Hair follicle dermal papilla cell (primary cell): Measurements from ENCODE around the gene NUDT13. TPM values are rescaled to one million over a fixed set of nuclear protein-coding genes. Genes with fewer than 3 reads are reported as not detected.

Source experiments
- small RNA-seq: library from RNA; depleted of rRNA; stranded (forward); fragments of <200 nt; gene quantifications from one replicate; pipeline ENCODE3, GENCODE V24; 2012
- total RNA-seq: library from RNA; depleted of rRNA; stranded (reverse); fragments of >200 nt; gene quantifications from 2 replicates; pipeline ENCODE4 v1.2.3, GENCODE V29; 2012

The NUDT13 gene
- total RNA-seq = 0.97 and 1.6 TPM in 2 replicates

GRCh38 chr10:73110345-73110849 lies at the start of gene NUDT13:
NUDT13 (plus strand) TSS chr10:73110455; CDS start chr10:73114366, 3,911 bp downstream.

GRCh38 chr10:73096449-73097304 lies 13.6 kb upstream of the NUDT13 start, which contains the start of gene P4HA1:
P4HA1 (minus strand) TSS chr10:73096866; CDS start chr10:73074883, 21,983 bp downstream.

GRCh38 chr10:73167783-73168464 lies 57.7 kb downstream of the NUDT13 start, which contains the start of the genes ECD and FAM149B1:
ECD (minus strand) TSS chr10:73168008; CDS start chr10:73163937, 4,071 bp downstream.
FAM149B1 (plus strand) TSS chr10:73168119; CDS start chr10:73168340, 221 bp downstream.

Small RNAs within 50 kb of the gene (small RNA-seq; reads per million reads assigned to genes)
- gene RF00019 (not detected), gene SNORA11F (1,272 reads per million, percentile 99 among the genes with 10 or more reads in this experiment)

Other genes with a start within 250 kb of the NUDT13 start
- 0.32 TPM in 1 of 2 replicates, not detected in the other for gene OIT3, start 216.7 kb upstream of the NUDT13 start, total RNA-seq
- gene PLA2G12B, start 155.6 kb upstream of the NUDT13 start, total RNA-seq = not detected in 2 replicates
- gene P4HA1, start 13.6 kb upstream of the NUDT13 start, total RNA-seq = 181 and 217 TPM in 2 replicates
- 30.6 and 32.1 TPM in 2 replicates for gene ECD, start 57.6 kb downstream of the NUDT13 start, total RNA-seq
- 29.9 and 38.3 TPM in 2 replicates for gene FAM149B1, start 57.7 kb downstream of the NUDT13 start, total RNA-seq
- gene DNAJC9, start 136.8 kb downstream of the NUDT13 start, total RNA-seq = 8.5 and 11.5 TPM in 2 replicates
- 72.9 and 74.6 TPM in 2 replicates for gene MRPS16, start 142.2 kb downstream of the NUDT13 start, total RNA-seq
- gene CFAP70, start 248.4 kb downstream of the NUDT13 start, total RNA-seq = 1.2 and 1.3 TPM in 2 replicates